ENCODE results near the gene PPM1L.
"Not testable (repeated sequence)": the region's sequence is repeated elsewhere in the genome, so short reads cannot be mapped to it uniquely, and the experiment has no call there.

PPM1L gene

GRCh38 chr3:161028555-161029153 is 272.6 kb downstream of the PPM1L start:
- peaks cover 7% of the 10 kb centered on the region for H3K9me3 Mint-ChIP-seq
- peaks cover 5% of the 10 kb centered on the region for H3K36me3 Mint-ChIP-seq
- H3K4me1 Mint-ChIP-seq = no peaks in the 10 kb centered on the region
- no peak overlapping the region for H3K4me3 Mint-ChIP-seq
- H3K27ac Mint-ChIP-seq = no peak overlapping the region
- H3K27me3 Mint-ChIP-seq = no peaks in the 10 kb centered on the region

- Mint-ChIP-seq H3K4me1 (peaks cover 12% of the 10 kb centered on the region), H3K4me3 (no peak overlapping the region), H3K36me3 (peaks cover 4% of the 10 kb centered on the region), H3K27ac (no peak overlapping the region), H3K9me3 (peaks cover 5% of the 10 kb centered on the region), H3K27me3 (no peaks in the 10 kb centered on the region)
These were observed 275.1 kb downstream of the PPM1L start for GRCh38 chr3:161031134-161031533.

GRCh38 chr3:161034913-161035550 is 279.0 kb downstream of the PPM1L start:
- H3K4me1 Mint-ChIP-seq = peaks cover 12% of the 10 kb centered on the region
- H3K27ac Mint-ChIP-seq, H3K9me3 Mint-ChIP-seq, H3K36me3 Mint-ChIP-seq, H3K4me3 Mint-ChIP-seq, H3K27me3 Mint-ChIP-seq: not testable (repeated sequence)

- Mint-ChIP-seq H3K27me3 (no peaks in the 10 kb centered on the region), H3K9me3 (peaks cover 9% of the 10 kb centered on the region), H3K27ac (no peak overlapping the region), H3K36me3 (peaks cover 8% of the 10 kb centered on the region), H3K4me1 (peaks cover 12% of the 10 kb centered on the region), H3K4me3 (no peak overlapping the region)
These were observed 279.7 kb downstream of the PPM1L start for GRCh38 chr3:161035711-161036110.

GRCh38 chr3:161038725-161039124 is 282.7 kb downstream of the PPM1L start:
- H3K36me3 Mint-ChIP-seq = peaks cover 8% of the 10 kb centered on the region
- no peak overlapping the region for H3K27ac Mint-ChIP-seq
- H3K27me3 Mint-ChIP-seq = no peaks in the 10 kb centered on the region
- H3K9me3 Mint-ChIP-seq = peaks cover 5% of the 10 kb centered on the region
- peaks cover 12% of the 10 kb centered on the region for H3K4me1 Mint-ChIP-seq
- H3K4me3 Mint-ChIP-seq = no peak overlapping the region

- Mint-ChIP-seq H3K27ac (no peak overlapping the region), H3K27me3 (no peaks in the 10 kb centered on the region), H3K4me1 (no peaks in the 10 kb centered on the region), H3K9me3 (peaks cover 5% of the 10 kb centered on the region), H3K36me3 (peaks cover 8% of the 10 kb centered on the region), H3K4me3 (no peak overlapping the region)
These were observed 286.0 kb downstream of the PPM1L start for GRCh38 chr3:161042023-161042501.

- Mint-ChIP-seq H3K4me3 (no peak overlapping the region), H3K27me3 (no peaks in the 10 kb centered on the region), H3K27ac (no peak overlapping the region), H3K36me3 (peaks cover 8% of the 10 kb centered on the region), H3K4me1 (no peaks in the 10 kb centered on the region), H3K9me3 (peaks cover 5% of the 10 kb centered on the region)
These were observed 287.5 kb downstream of the PPM1L start for GRCh38 chr3:161043336-161044035.

- H3K9me3 Mint-ChIP-seq = no peaks in the 10 kb centered on the region
- no peak overlapping the region for H3K27ac Mint-ChIP-seq
- no peak overlapping the region for H3K4me3 Mint-ChIP-seq
These were observed 293.7 kb downstream of the PPM1L start for GRCh38 chr3:161049683-161050248.

GRCh38 chr3:161050935-161051334 is 294.9 kb downstream of the PPM1L start:
- Mint-ChIP-seq H3K36me3 (no peaks in the 10 kb centered on the region), H3K4me1 (no peaks in the 10 kb centered on the region), H3K4me3 (no peak overlapping the region), H3K27me3 (no peaks in the 10 kb centered on the region), H3K27ac (no peak overlapping the region), H3K9me3 (no peaks in the 10 kb centered on the region)

More at GRCh38 chr3:161049683-161050248, 293.7 kb downstream of the PPM1L start:
- Mint-ChIP-seq H3K4me1 (no peaks in the 10 kb centered on the region), H3K27me3 (no peaks in the 10 kb centered on the region), H3K36me3 (no peaks in the 10 kb centered on the region)

- H3K27me3 Mint-ChIP-seq = no peaks in the 10 kb centered on the region
- H3K9me3 Mint-ChIP-seq = no peaks in the 10 kb centered on the region
- H3K4me1 Mint-ChIP-seq = no peaks in the 10 kb centered on the region
- H3K27ac Mint-ChIP-seq = no peak overlapping the region
- H3K36me3 Mint-ChIP-seq = no peaks in the 10 kb centered on the region
- H3K4me3 Mint-ChIP-seq = no peak overlapping the region
These were observed 295.8 kb downstream of the PPM1L start for GRCh38 chr3:161051856-161052255.

GRCh38 chr3:161054860-161055604 is 299.0 kb downstream of the PPM1L start:
- no peaks in the 10 kb centered on the region for H3K27me3 Mint-ChIP-seq
- no peak overlapping the region for H3K4me3 Mint-ChIP-seq
- H3K27ac Mint-ChIP-seq = no peak overlapping the region
- no peaks in the 10 kb centered on the region for H3K36me3 Mint-ChIP-seq
- H3K4me1 Mint-ChIP-seq = no peaks in the 10 kb centered on the region
- no peaks in the 10 kb centered on the region for H3K9me3 Mint-ChIP-seq

- Mint-ChIP-seq H3K27ac (no peak overlapping the region), H3K36me3 (no peaks in the 10 kb centered on the region), H3K27me3 (no peaks in the 10 kb centered on the region), H3K4me1 (no peaks in the 10 kb centered on the region), H3K4me3 (no peak overlapping the region), H3K9me3 (no peaks in the 10 kb centered on the region)
These were observed 308.4 kb downstream of the PPM1L start for GRCh38 chr3:161064413-161064812.

GRCh38 chr3:161066930-161067329 is 310.9 kb downstream of the PPM1L start:
- no peak overlapping the region for H3K4me3 Mint-ChIP-seq
- H3K27me3 Mint-ChIP-seq = no peaks in the 10 kb centered on the region
- no peaks in the 10 kb centered on the region for H3K36me3 Mint-ChIP-seq

GRCh38 chr3:161067335-161067734 is 311.3 kb downstream of the PPM1L start:
- Mint-ChIP-seq H3K27me3 (no peaks in the 10 kb centered on the region), H3K9me3 (no peaks in the 10 kb centered on the region), H3K4me3 (no peak overlapping the region), H3K27ac (no peak overlapping the region), H3K36me3 (no peaks in the 10 kb centered on the region), H3K4me1 (no peaks in the 10 kb centered on the region)

More at GRCh38 chr3:161066930-161067329, 310.9 kb downstream of the PPM1L start:
- Mint-ChIP-seq H3K27ac (no peak overlapping the region), H3K9me3 (no peaks in the 10 kb centered on the region), H3K4me1 (no peaks in the 10 kb centered on the region)

GRCh38 chr3:161069511-161070251 is 313.6 kb downstream of the PPM1L start:
- H3K4me3 Mint-ChIP-seq = no peak overlapping the region
- H3K4me1 Mint-ChIP-seq = no peaks in the 10 kb centered on the region
- H3K27ac Mint-ChIP-seq = no peak overlapping the region
- H3K9me3 Mint-ChIP-seq = no peaks in the 10 kb centered on the region
- H3K36me3 Mint-ChIP-seq = no peaks in the 10 kb centered on the region
- H3K27me3 Mint-ChIP-seq = no peaks in the 10 kb centered on the region
